ENCODE measurements around the gene KRT85. TPM values are rescaled to one million over a fixed set of nuclear protein-coding genes. Genes with fewer than 3 reads are reported as not detected.

Gene KRT85
- total and polyA plus RNA-seq, 2 donors (not counting 3 experiments of a cell fraction or from before 2014, with no cell fraction given): not detected

DNA sequence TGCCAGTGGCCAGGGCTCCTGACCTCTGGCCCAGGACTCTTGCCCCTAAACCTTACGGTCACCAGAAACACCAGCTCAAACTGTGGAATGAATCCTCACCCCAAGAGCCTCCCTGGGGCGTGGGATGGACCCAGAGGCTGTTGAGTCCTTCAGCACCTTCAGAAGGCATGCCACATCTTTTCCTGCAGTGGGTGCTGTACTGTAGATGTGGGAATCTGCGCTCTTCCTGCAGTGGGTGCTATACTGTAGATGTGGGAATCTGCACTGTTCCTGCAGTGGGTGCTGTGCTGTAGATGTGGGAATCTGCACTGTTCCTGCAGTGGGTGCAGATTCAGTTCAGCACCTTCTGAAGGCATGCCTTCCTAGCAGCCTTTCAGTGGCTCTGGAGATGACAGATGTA is 37.7 kb upstream of the KRT85 start:
- H2AFZ ChIP-seq (ENCODE audit: low read depth, low read length): no peak overlapping the region
- ChIA-PET POLR2A (no interaction called here), CTCF (interaction anchor here (1.3 kb wide), 1 partner anchor 466 kb away, joined by 4 read pairs; no protein-coding TSS in a partner anchor)

More for the DNA sequence above, 37.7 kb upstream of the KRT85 start:
- no peak for FAIRE-seq
- dilution Hi-C loops (cut with MboI; ENCODE audit: extremely low pct_ligation_motif_present, low sequenced_read_pairs): no loop called here
- Histone ChIP-seq H3K79me2 (ENCODE audit: control insufficient read depth, insufficient read depth, low read length) (no peaks in the 10 kb centered on the region), H3K9me1 (replicated peaks; ENCODE audit: control insufficient read depth, extremely low read depth, insufficient read depth, low read length) (no peaks in the 10 kb centered on the region), H3K27ac (ENCODE audit: insufficient read depth, low read depth, low read length) (no peak overlapping the region), H4K20me1 (replicated peaks; ENCODE audit: control insufficient read depth, extremely low read depth, insufficient read depth, low read length) (no peaks in the 10 kb centered on the region), H3K36me3 (ENCODE audit: control insufficient read depth in 2 of 2, extremely low read depth in 1 of 2, insufficient read depth in 2 of 2, low read length in 2 of 2) (no peaks in the 10 kb centered on the region), H3K27me3 (ENCODE audit: control insufficient read depth in 2 of 2, insufficient read depth in 2 of 2, low read length in 2 of 2) (peaks cover 0 to 5% of the 10 kb centered on the region in 2 experiments), H3K4me3 (replicated peaks in 1 of 3; ENCODE audit: insufficient read depth in 1 of 3, low read depth in 1 of 3, low read length in 3 of 3) (no peak overlapping the region), H3K4me1 (ENCODE audit: control insufficient read depth, extremely low read depth, insufficient read depth, low read length) (no peaks in the 10 kb centered on the region), H3K4me2 (ENCODE audit: insufficient read depth, low read length) (no peak overlapping the region), H3K9ac (replicated peaks; ENCODE audit: extremely low read depth, insufficient read depth, low read length) (no peak overlapping the region), H3K9me3 (replicated peaks; ENCODE audit: control insufficient read depth, insufficient read depth, low read length) (no peaks in the 10 kb centered on the region)
- intact Hi-C loops (cut with micrococcal nuclease): no loop called here
- BruUV-seq (replicated peaks): no TSS peak
- no peak for DNase-seq (ENCODE audit: low read depth, low spot score)
- TF ChIP-seq POLR2A (IDR thresholded peaks at IDR 0.05; ENCODE audit: low read depth, low read length): no peak
- TF ChIP-seq GATA2 (IDR thresholded peaks at IDR 0.05; ENCODE audit: insufficient read depth, insufficient read length, low read depth, low read length): no peak
- no peak for TF ChIP-seq JUN (IDR thresholded peaks at IDR 0.05; ENCODE audit: borderline replicate concordance, insufficient read depth, insufficient read length, low read depth)
- TF ChIP-seq EZH2 (IDR thresholded peaks at IDR 0.05; ENCODE audit: borderline replicate concordance, low read depth, low read length, severe bottlenecking): no peak
- TF ChIP-seq, protein P1, sequence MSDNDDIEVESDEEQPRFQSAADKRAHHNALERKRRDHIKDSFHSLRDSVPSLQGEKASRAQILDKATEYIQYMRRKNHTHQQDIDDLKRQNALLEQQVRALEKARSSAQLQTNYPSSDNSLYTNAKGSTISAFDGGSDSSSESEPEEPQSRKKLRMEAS (IDR thresholded peaks at IDR 0.05; ENCODE audit: insufficient read depth, insufficient read length): no peak
- no peak for TF ChIP-seq FOS (IDR thresholded peaks at IDR 0.05; ENCODE audit: borderline replicate concordance, insufficient read depth, low read length)
- no peak for TF ChIP-seq POLR2AphosphoS5 (IDR thresholded peaks at IDR 0.05; ENCODE audit: insufficient read depth, low read depth, low read length)
- TF ChIP-seq MYC (IDR thresholded peaks at IDR 0.05; ENCODE audit: low read depth, low read length): no peak
- TF ChIP-seq, protein P2, sequence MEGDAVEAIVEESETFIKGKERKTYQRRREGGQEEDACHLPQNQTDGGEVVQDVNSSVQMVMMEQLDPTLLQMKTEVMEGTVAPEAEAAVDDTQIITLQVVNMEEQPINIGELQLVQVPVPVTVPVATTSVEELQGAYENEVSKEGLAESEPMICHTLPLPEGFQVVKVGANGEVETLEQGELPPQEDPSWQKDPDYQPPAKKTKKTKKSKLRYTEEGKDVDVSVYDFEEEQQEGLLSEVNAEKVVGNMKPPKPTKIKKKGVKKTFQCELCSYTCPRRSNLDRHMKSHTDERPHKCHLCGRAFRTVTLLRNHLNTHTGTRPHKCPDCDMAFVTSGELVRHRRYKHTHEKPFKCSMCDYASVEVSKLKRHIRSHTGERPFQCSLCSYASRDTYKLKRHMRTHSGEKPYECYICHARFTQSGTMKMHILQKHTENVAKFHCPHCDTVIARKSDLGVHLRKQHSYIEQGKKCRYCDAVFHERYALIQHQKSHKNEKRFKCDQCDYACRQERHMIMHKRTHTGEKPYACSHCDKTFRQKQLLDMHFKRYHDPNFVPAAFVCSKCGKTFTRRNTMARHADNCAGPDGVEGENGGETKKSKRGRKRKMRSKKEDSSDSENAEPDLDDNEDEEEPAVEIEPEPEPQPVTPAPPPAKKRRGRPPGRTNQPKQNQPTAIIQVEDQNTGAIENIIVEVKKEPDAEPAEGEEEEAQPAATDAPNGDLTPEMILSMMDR (IDR thresholded peaks at IDR 0.05; ENCODE audit: extremely low read depth in 1 of 2, insufficient read depth in 1 of 2, low read depth in 1 of 2, low read length in 2 of 2): no peak

Data from endothelial cell of umbilical vein (primary cell).